GM21737 (cell line): Measurements from ENCODE around the gene ADIPOR2.
"Not testable (repeated sequence)": the region's sequence is repeated elsewhere in the genome, so short reads cannot be mapped to it uniquely, and the experiment has no call there.

Source experiments
- ATAC-seq: cut with Tn5 transposase; IDR thresholded peaks from one replicate; pipeline ENCODE4 v1.9.1; 2021; ENCODE audit warnings: mild to moderate bottlenecking, moderate library complexity; ENCODE audit not compliant: unreplicated experiment

The ADIPOR2 gene

GRCh38 chr12:1702713-1703112 lies 11.8 kb downstream of the ADIPOR2 start:
- ATAC-seq: no peak

GRCh38 chr12:1703771-1704722 lies 13.2 kb downstream of the ADIPOR2 start:
- no peak for ATAC-seq

- no peak for ATAC-seq
Measured at GRCh38 chr12:1705774-1706631, 15.1 kb downstream of the ADIPOR2 start.

- ATAC-seq: no peak
Measured at GRCh38 chr12:1706632-1706980, 15.7 kb downstream of the ADIPOR2 start.

GRCh38 chr12:1707051-1707450 lies 16.2 kb downstream of the ADIPOR2 start:
- no peak for ATAC-seq

- ATAC-seq: not testable (repeated sequence)
Measured at GRCh38 chr12:1709968-1710367, 19.1 kb downstream of the ADIPOR2 start.

- ATAC-seq: not testable (repeated sequence)
Measured at GRCh38 chr12:1710870-1711269, 20.0 kb downstream of the ADIPOR2 start.

GRCh38 chr12:1711536-1712211 lies 20.8 kb downstream of the ADIPOR2 start:
- not testable (repeated sequence) for ATAC-seq

GRCh38 chr12:1712305-1712704 lies 21.4 kb downstream of the ADIPOR2 start:
- not testable (repeated sequence) for ATAC-seq

GRCh38 chr12:1712852-1713251 lies 22.0 kb downstream of the ADIPOR2 start:
- ATAC-seq: not testable (repeated sequence)

GRCh38 chr12:1713783-1714348 lies 23.0 kb downstream of the ADIPOR2 start:
- not testable (repeated sequence) for ATAC-seq

GRCh38 chr12:1715459-1715858 lies 24.6 kb downstream of the ADIPOR2 start:
- not testable (repeated sequence) for ATAC-seq

- ATAC-seq: no peak
Measured at GRCh38 chr12:1716215-1716862, 25.5 kb downstream of the ADIPOR2 start.

- ATAC-seq: no peak
Measured at GRCh38 chr12:1716911-1717310, 26.0 kb downstream of the ADIPOR2 start.

GRCh38 chr12:1719139-1719538 lies 28.3 kb downstream of the ADIPOR2 start:
- ATAC-seq: no peak

- no peak for ATAC-seq
Measured at GRCh38 chr12:1720494-1720893, 29.6 kb downstream of the ADIPOR2 start.

GRCh38 chr12:1723721-1724120 lies 32.9 kb downstream of the ADIPOR2 start:
- ATAC-seq: no peak

- no peak for ATAC-seq
Measured at GRCh38 chr12:1724250-1724649, 33.4 kb downstream of the ADIPOR2 start.

- no peak for ATAC-seq
Measured at GRCh38 chr12:1726753-1727152, 35.9 kb downstream of the ADIPOR2 start.

- ATAC-seq: no peak
Measured at GRCh38 chr12:1728824-1729223, 38.0 kb downstream of the ADIPOR2 start.
